ENCODE data around the gene YJU2. TPM values are rescaled to one million over a fixed set of nuclear protein-coding genes. Genes with fewer than 3 reads are reported as not detected.
"Not testable (repeated sequence)": the region's sequence is repeated elsewhere in the genome, so short reads cannot be mapped to it uniquely, and the experiment has no call there.

The YJU2 gene
- total and polyA plus RNA-seq, 12 donors = 14.0 to 81.2 (median 24.3) TPM

- intact Hi-C loops (cut with DNase I) = loop anchor here (5.0 to 10.0 kb wide), 2 partner anchors 84 to 257 kb away; no protein-coding TSS in a partner anchor
- WGBS, 4 donors = 76 to 89% (median 83%) methylated on average over 18 to 30 of the region's 30 CpGs
- DNase-seq = no peak
- Histone ChIP-seq H3K4me1 (replicated peaks in 1 of 2) (no peaks in the 10 kb centered on the region), H3K27me3 (no peaks in the 10 kb centered on the region), H3K4me3 (no peak overlapping the region), H3K27ac (no peak overlapping the region), H3K36me3 (replicated peaks in 1 of 2) (peaks cover 0 to 45% of the 10 kb centered on the region in 2 donors), H3K9me3 (replicated peaks in 1 of 3) (no peaks in the 10 kb centered on the region)
- TF ChIP-seq CTCF (IDR thresholded peaks at IDR 0.05) = no peak
- no peak for TF ChIP-seq POLR2A (IDR thresholded peaks at IDR 0.05)
These were observed 21.3 kb downstream of the YJU2 start for GRCh38 chr19:4267901-4268815.

- TF ChIP-seq POLR2A (IDR thresholded peaks at IDR 0.05) (no peak), CTCF (IDR thresholded peaks at IDR 0.05) (no peak)
- Histone ChIP-seq H3K27me3 (no peaks in the 10 kb centered on the region), H3K4me1 (replicated peaks in 1 of 2) (no peaks in the 10 kb centered on the region), H3K9me3 (replicated peaks in 1 of 3) (no peaks in the 10 kb centered on the region), H3K27ac (no peak overlapping the region), H3K4me3 (no peak overlapping the region), H3K36me3 (replicated peaks in 1 of 2) (peaks cover 0 to 38% of the 10 kb centered on the region in 2 donors)
- no peak for DNase-seq
- WGBS, 4 donors = 86 to 90% (median 88%) methylated on average over 9 to 13 of the region's 13 CpGs
- intact Hi-C loops (cut with DNase I) = loop anchor here (5.0 to 10.0 kb wide), 2 partner anchors 83 to 256 kb away; no protein-coding TSS in a partner anchor
These were observed 22.0 kb downstream of the YJU2 start for GRCh38 chr19:4268816-4269430.

- Histone ChIP-seq H3K27me3 (peaks cover 2% of the 10 kb centered on the region), H3K9me3 (replicated peaks in 1 of 3) (no peaks in the 10 kb centered on the region), H3K4me3 (no peak overlapping the region), H3K36me3 (replicated peaks in 1 of 2) (peaks cover 0 to 13% of the 10 kb centered on the region in 2 donors), H3K4me1 (replicated peaks in 1 of 2) (peaks cover 0 to 4% of the 10 kb centered on the region in 2 donors), H3K27ac (no peak overlapping the region)
- intact Hi-C loops (cut with DNase I) = no loop called here
- TF ChIP-seq POLR2A (IDR thresholded peaks at IDR 0.05) (no peak), CTCF (IDR thresholded peaks at IDR 0.05) (no peak)
- 52 to 73% (median 67%) methylated on average over 8 to 10 of the region's 10 CpGs for WGBS, 4 donors
- no peak for DNase-seq
These were observed 26.0 kb downstream of the YJU2 start for GRCh38 chr19:4272894-4273293.

- 19 to 52% (median 40%) methylated on average over 5 to 6 of the region's 6 CpGs for WGBS, 4 donors
- H3K27me3 ChIP-seq; H3K4me3 ChIP-seq; H3K27ac ChIP-seq; H3K4me1 ChIP-seq (replicated peaks in 1 of 2); H3K9me3 ChIP-seq (replicated peaks in 1 of 3); H3K36me3 ChIP-seq (replicated peaks in 1 of 2); intact Hi-C loops (cut with DNase I): not testable (repeated sequence)
- DNase-seq = peak in 3 of 7 donors; percentile 26 to 34 (median 31)
These were observed 27.4 kb downstream of the YJU2 start for GRCh38 chr19:4274321-4274686.
